ENCODE data around the gene DOCK2. TPM values are rescaled to one million over a fixed set of nuclear protein-coding genes. Genes with fewer than 3 reads are reported as not detected.

The DOCK2 gene
- polyA plus RNA-seq, 3 donors, result 2.6 to 3.6 (median 2.6) TPM

Other genes starting within 250 kb of the DOCK2 start
- gene SPDL1, start 53.5 kb upstream of the DOCK2 start, polyA plus RNA-seq (ENCODE audit: insufficient read length in 3 of 3), result 10 to 100 TPM; 33.3 to 43.8 (median 38.8) TPM